ENCODE results near the gene DCK.
"Not testable (repeated sequence)": the region's sequence is repeated elsewhere in the genome, so short reads cannot be mapped to it uniquely, and the experiment has no call there.

Gene DCK

GRCh38 chr4:71050809-71051208 is 57.4 kb downstream of the DCK start:
- no peak overlapping the region for H3K27ac ChIP-seq
- H3K4me3 ChIP-seq = no peak overlapping the region
- no peaks in the 10 kb centered on the region for H3K27me3 ChIP-seq
- TF ChIP-seq CTCF (IDR thresholded peaks at IDR 0.05) = no peak
- no peak for DNase-seq
- intact Hi-C loops (cut with DNase I; ENCODE audit: low total_unique reads) = no loop called here
- H3K4me1 ChIP-seq = no peaks in the 10 kb centered on the region
- no peaks in the 10 kb centered on the region for H3K36me3 ChIP-seq
- H3K9me3 ChIP-seq = no peaks in the 10 kb centered on the region

GRCh38 chr4:71052034-71052433 is 58.6 kb downstream of the DCK start:
- no peaks in the 10 kb centered on the region for H3K9me3 ChIP-seq
- no peak overlapping the region for H3K4me3 ChIP-seq
- intact Hi-C loops (cut with DNase I; ENCODE audit: low total_unique reads) = no loop called here
- no peak for DNase-seq
- no peaks in the 10 kb centered on the region for H3K36me3 ChIP-seq
- no peak overlapping the region for H3K27ac ChIP-seq
- H3K27me3 ChIP-seq = no peaks in the 10 kb centered on the region
- no peaks in the 10 kb centered on the region for H3K4me1 ChIP-seq
- no peak for TF ChIP-seq CTCF (IDR thresholded peaks at IDR 0.05)

GRCh38 chr4:71052716-71053115 is 59.3 kb downstream of the DCK start:
- Histone ChIP-seq H3K27me3 (no peaks in the 10 kb centered on the region), H3K4me3 (no peak overlapping the region), H3K4me1 (no peaks in the 10 kb centered on the region), H3K27ac (no peak overlapping the region), H3K9me3 (no peaks in the 10 kb centered on the region), H3K36me3 (no peaks in the 10 kb centered on the region)
- intact Hi-C loops (cut with DNase I; ENCODE audit: low total_unique reads) = no loop called here
- no peak for TF ChIP-seq CTCF (IDR thresholded peaks at IDR 0.05)
- no peak for DNase-seq

GRCh38 chr4:71053613-71054012 is 60.2 kb downstream of the DCK start:
- H3K4me3 ChIP-seq; DNase-seq; intact Hi-C loops (cut with DNase I; ENCODE audit: low total_unique reads): not testable (repeated sequence)

GRCh38 chr4:71059573-71059972 is 66.1 kb downstream of the DCK start:
- H3K4me1 ChIP-seq; H3K9me3 ChIP-seq; H3K36me3 ChIP-seq; H3K27ac ChIP-seq; intact Hi-C loops (cut with DNase I; ENCODE audit: low total_unique reads); DNase-seq; H3K4me3 ChIP-seq; H3K27me3 ChIP-seq: not testable (repeated sequence)

More at GRCh38 chr4:71053613-71054012, 60.2 kb downstream of the DCK start:
- not testable (repeated sequence) for H3K4me1 ChIP-seq, H3K27ac ChIP-seq, H3K27me3 ChIP-seq, H3K36me3 ChIP-seq, H3K9me3 ChIP-seq

- no peak overlapping the region for H3K27ac ChIP-seq
- no peaks in the 10 kb centered on the region for H3K4me1 ChIP-seq
- H3K9me3 ChIP-seq = no peaks in the 10 kb centered on the region
- no peak overlapping the region for H3K4me3 ChIP-seq
- no peaks in the 10 kb centered on the region for H3K36me3 ChIP-seq
- intact Hi-C loops (cut with DNase I; ENCODE audit: low total_unique reads) = no loop called here
- DNase-seq = no peak
- H3K27me3 ChIP-seq = no peaks in the 10 kb centered on the region
- no peak for TF ChIP-seq CTCF (IDR thresholded peaks at IDR 0.05)
Observed at GRCh38 chr4:71062436-71062835, 69.0 kb downstream of the DCK start.

- H3K36me3 ChIP-seq = no peaks in the 10 kb centered on the region
- no peak overlapping the region for H3K27ac ChIP-seq
- no peaks in the 10 kb centered on the region for H3K9me3 ChIP-seq
- H3K27me3 ChIP-seq = no peaks in the 10 kb centered on the region
- DNase-seq = no peak
- no peaks in the 10 kb centered on the region for H3K4me1 ChIP-seq
- intact Hi-C loops (cut with DNase I; ENCODE audit: low total_unique reads) = no loop called here
- H3K4me3 ChIP-seq = no peak overlapping the region
- TF ChIP-seq CTCF (IDR thresholded peaks at IDR 0.05) = no peak
Observed at GRCh38 chr4:71063711-71064110, 70.3 kb downstream of the DCK start.

All from tibial artery (tissue), 4 donors.